Fibroblast of mammary gland (primary cell): ENCODE data around the gene IL1RAPL1.

Experiments
- DNase-seq: peaks from one replicate; pipeline ENCODE4 v3.0.0-alpha.2; 2010; ENCODE audit warnings: low read depth
- H3K4me3 ChIP-seq: 2 replicates; pipeline ENCODE4 v1.5.1; 2011; ENCODE audit warnings: low read depth, mild to moderate bottlenecking, low read length, moderate library complexity; ENCODE audit not compliant: control insufficient read depth
- TF ChIP-seq, protein P1 (sequence below): conservative IDR thresholded peaks from 2 replicates; pipeline ENCODE4 v1.5.1; 2011; ENCODE audit warnings: low read depth, low read length, inconsistent platforms; ENCODE audit not compliant: control insufficient read depth, insufficient read depth

IL1RAPL1 gene

DNA sequence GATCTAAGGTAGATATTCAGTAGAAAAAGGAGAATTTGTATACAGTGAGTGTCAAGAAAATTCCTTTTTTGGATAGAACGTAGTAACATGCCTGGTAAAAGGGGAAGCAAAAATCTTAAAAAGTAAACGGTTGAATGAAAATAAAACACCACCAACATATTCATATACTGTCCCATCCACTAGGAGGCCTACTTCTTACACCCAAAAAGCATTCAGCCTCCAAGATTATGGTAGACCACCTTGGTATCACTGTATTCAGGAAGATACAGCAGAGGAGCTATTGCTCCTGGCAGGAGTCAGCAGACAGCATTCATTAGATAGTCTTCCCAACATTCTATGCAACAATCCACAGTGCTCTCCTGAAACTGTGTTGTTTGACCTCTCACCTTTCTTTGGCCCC lies 1353.5 kb downstream of the IL1RAPL1 start:
- no peak overlapping the region for H3K4me3 ChIP-seq
- no peak for DNase-seq
- TF ChIP-seq, protein P1, sequence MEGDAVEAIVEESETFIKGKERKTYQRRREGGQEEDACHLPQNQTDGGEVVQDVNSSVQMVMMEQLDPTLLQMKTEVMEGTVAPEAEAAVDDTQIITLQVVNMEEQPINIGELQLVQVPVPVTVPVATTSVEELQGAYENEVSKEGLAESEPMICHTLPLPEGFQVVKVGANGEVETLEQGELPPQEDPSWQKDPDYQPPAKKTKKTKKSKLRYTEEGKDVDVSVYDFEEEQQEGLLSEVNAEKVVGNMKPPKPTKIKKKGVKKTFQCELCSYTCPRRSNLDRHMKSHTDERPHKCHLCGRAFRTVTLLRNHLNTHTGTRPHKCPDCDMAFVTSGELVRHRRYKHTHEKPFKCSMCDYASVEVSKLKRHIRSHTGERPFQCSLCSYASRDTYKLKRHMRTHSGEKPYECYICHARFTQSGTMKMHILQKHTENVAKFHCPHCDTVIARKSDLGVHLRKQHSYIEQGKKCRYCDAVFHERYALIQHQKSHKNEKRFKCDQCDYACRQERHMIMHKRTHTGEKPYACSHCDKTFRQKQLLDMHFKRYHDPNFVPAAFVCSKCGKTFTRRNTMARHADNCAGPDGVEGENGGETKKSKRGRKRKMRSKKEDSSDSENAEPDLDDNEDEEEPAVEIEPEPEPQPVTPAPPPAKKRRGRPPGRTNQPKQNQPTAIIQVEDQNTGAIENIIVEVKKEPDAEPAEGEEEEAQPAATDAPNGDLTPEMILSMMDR, result no peak

DNA sequence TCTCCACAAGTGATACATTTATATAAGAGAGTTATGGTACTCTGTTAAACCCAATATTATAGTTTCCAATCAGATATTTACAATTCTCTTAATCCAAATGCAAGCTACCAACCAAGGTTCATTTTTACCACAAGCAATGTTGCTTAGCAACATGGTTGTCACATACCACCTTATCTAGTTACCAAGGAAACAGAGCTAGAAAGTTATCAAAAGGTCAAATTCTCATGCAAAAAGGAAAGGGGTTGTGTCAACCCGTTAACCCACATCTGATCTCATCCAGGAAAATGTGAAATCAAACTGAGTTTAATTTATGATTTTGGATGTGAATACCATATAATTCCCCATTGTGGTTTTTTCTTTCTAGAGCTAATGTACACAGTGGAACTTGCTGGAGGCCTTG lies 1354.0 kb downstream of the IL1RAPL1 start:
- TF ChIP-seq, protein P1, result no peak
- no peak overlapping the region for H3K4me3 ChIP-seq
- no peak for DNase-seq

DNA sequence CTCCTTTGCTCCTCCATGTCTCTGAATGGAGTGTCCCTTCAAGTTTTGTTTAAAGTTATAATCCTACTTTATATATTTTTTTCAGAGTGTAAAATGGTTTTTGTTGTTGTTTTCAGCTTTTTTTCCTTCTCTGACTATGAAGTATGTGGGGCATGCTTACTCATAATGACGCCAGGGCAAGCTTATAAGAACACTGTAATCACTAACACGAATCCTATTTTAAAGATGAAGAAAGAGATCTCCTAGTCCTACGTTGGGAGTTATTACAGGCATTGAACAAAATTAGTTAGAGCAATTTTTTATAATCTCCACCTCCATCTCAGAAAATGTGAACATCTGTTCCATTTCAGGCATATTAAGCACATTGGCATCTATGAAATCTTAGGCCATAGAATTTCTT lies 1360.0 kb downstream of the IL1RAPL1 start:
- no peak overlapping the region for H3K4me3 ChIP-seq
- TF ChIP-seq, protein P1, result no peak
- DNase-seq, result peak; percentile 4

DNA sequence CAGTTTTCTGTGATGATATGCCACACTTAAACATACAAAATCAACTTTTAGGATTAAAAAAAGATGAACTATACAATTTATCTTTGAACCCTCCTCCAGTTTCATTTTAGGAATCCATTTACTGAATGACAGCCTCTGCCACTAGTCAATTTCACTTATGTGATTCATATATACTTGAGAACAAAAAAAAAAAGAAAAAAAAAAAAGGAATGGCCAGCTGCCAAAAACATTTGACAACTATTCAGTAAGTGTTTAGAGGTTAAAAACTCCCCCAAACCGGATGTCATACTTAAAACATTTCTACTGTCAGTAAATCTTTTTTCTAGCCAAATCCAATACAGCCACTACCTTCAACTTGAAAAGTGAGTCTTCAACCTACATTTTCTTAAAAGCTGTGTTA lies 1361.4 kb downstream of the IL1RAPL1 start:
- no peak overlapping the region for H3K4me3 ChIP-seq
- DNase-seq, result peak; percentile 13
- TF ChIP-seq, protein P1, result no peak

DNA sequence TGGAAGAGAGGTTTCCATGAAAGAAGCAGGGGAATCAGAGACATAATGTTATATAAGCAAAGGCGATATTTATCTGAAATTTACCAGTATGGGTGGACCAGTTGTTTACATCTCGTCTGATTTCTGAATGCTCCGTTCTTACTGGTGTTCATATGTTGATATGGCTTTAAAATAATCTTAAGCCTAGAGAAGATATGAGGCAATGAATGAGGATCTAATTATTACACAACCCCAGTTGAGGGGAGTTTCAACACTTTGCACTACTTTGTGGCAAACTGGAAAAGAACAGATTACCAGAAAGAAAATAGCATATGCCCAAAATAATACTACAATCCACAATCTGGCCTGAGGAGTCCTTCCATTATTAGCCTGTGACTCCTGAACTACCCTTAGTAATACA lies 1364.8 kb downstream of the IL1RAPL1 start:
- H3K4me3 ChIP-seq, result no peak overlapping the region
- DNase-seq, result no peak
- TF ChIP-seq, protein P1, result no peak

DNA sequence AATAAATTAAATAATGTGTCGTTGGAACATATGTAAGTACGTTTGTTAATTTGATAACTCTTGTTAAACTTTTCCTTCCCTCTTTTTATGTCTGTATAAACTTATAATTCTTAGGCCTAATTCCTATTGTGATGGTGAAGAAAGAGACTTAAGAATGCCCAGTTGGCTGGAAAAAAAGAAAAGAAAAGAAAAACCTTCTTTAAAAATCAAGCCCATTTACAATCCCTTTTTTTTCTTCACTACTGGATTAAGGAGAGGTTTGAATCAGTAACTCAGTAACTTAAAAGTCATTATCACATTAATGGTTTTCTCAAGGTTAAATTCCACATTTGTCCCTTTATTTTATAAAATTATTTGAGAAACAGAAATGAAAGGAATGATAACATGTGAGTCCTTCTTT lies 1374.8 kb downstream of the IL1RAPL1 start:
- TF ChIP-seq, protein P1, result no peak
- no peak for DNase-seq
- H3K4me3 ChIP-seq, result no peak overlapping the region

DNA sequence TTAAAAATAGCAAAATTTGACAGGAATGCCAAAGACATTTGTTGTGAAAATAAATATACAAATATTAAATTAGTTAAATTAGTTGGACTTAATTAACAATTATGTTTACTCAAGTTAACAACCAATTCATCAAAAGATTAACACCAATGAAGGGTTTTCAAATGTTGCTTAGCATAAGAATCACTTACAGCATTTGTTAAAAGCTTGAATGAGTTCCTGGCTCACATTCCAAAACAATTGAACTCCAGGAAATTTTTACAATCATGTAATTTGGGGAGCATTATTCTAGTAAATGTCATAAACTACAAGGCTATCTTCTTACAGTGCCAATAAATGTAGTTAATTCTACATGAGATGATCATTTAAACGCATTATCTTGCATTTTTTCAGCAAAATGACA lies 1378.4 kb downstream of the IL1RAPL1 start:
- TF ChIP-seq, protein P1, result no peak
- H3K4me3 ChIP-seq, result no peak overlapping the region
- no peak for DNase-seq
